Osteocyte (in vitro differentiated cells): ENCODE measurements around the gene GANAB. TPM values are rescaled to one million over a fixed set of nuclear protein-coding genes. Genes with fewer than 3 reads are reported as not detected.

Experiments used
- DNase-seq: peaks from one replicate; pipeline ENCODE4 v3.0.0; 2021; ENCODE audit warnings: mixed read lengths; ENCODE audit not compliant: unreplicated experiment; ENCODE audit errors: extremely low spot score
- H3K27ac Mint-ChIP-seq: one replicate; pipeline ENCODE4 v1.8.0; 2021; ENCODE audit warnings: mild to moderate bottlenecking, mixed read lengths; ENCODE audit not compliant: unreplicated experiment
- H3K27me3 Mint-ChIP-seq: one replicate; pipeline ENCODE4 v1.8.0; 2021; ENCODE audit warnings: mixed read lengths; ENCODE audit not compliant: unreplicated experiment
- H3K36me3 Mint-ChIP-seq: one replicate; pipeline ENCODE4 v1.8.0; 2021; ENCODE audit warnings: mixed read lengths; ENCODE audit not compliant: unreplicated experiment
- H3K4me1 Mint-ChIP-seq: one replicate; pipeline ENCODE4 v1.8.0; 2021; ENCODE audit warnings: mixed read lengths; ENCODE audit not compliant: unreplicated experiment
- H3K4me3 Mint-ChIP-seq: one replicate; pipeline ENCODE4 v1.8.0; 2021; ENCODE audit warnings: mild to moderate bottlenecking, moderate library complexity, mixed read lengths; ENCODE audit not compliant: unreplicated experiment
- H3K9me3 Mint-ChIP-seq: one replicate; pipeline ENCODE4 v1.8.0; 2021; ENCODE audit warnings: mixed read lengths; ENCODE audit not compliant: unreplicated experiment
- total RNA-seq: library from RNA; stranded (reverse); gene quantifications from 2 replicates; pipeline ENCODE4 v1.2.1, GENCODE V29; 2021
- TF ChIP-seq, protein P1 (sequence below): fragments of 200-600 bp; sonication (generic); IDR thresholded peaks from 2 replicates; pipeline ENCODE4 v1.5.0; 2021; ENCODE audit warnings: antibody characterized with exemption, mild to moderate bottlenecking, moderate library complexity

The GANAB gene
- total RNA-seq, 1 donor from 2014 or later, result 366 TPM

DNA sequence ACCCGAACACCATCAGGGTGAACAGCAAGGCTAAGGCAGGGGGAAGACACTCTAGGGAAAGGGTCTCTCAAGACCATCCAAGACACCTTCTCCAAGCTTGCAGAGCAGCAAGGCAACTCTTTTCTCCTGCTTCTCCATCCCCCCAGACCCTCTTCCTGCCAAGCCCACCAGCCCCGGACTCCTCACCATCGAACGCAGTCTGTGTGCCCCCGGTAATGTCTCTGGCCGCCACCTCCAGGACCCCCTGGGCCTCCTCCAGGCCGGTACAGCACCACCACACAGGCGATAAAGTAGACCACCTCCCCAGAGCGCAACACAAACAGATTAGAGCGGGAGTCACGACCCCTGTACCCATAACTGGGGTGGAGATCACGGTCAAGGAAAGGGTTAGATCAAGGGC is 37.6 kb downstream of the GANAB start:
- peaks cover 19% of the 10 kb centered on the region for H3K4me1 Mint-ChIP-seq
- no peaks in the 10 kb centered on the region for H3K9me3 Mint-ChIP-seq
- peak overlapping the region; percentile 38 for H3K27ac Mint-ChIP-seq
- no peak overlapping the region for H3K4me3 Mint-ChIP-seq
- peaks cover 14% of the 10 kb centered on the region for H3K36me3 Mint-ChIP-seq
- no peaks in the 10 kb centered on the region for H3K27me3 Mint-ChIP-seq
- TF ChIP-seq, protein P1, sequence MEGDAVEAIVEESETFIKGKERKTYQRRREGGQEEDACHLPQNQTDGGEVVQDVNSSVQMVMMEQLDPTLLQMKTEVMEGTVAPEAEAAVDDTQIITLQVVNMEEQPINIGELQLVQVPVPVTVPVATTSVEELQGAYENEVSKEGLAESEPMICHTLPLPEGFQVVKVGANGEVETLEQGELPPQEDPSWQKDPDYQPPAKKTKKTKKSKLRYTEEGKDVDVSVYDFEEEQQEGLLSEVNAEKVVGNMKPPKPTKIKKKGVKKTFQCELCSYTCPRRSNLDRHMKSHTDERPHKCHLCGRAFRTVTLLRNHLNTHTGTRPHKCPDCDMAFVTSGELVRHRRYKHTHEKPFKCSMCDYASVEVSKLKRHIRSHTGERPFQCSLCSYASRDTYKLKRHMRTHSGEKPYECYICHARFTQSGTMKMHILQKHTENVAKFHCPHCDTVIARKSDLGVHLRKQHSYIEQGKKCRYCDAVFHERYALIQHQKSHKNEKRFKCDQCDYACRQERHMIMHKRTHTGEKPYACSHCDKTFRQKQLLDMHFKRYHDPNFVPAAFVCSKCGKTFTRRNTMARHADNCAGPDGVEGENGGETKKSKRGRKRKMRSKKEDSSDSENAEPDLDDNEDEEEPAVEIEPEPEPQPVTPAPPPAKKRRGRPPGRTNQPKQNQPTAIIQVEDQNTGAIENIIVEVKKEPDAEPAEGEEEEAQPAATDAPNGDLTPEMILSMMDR, result no peak
- DNase-seq, result no peak

DNA sequence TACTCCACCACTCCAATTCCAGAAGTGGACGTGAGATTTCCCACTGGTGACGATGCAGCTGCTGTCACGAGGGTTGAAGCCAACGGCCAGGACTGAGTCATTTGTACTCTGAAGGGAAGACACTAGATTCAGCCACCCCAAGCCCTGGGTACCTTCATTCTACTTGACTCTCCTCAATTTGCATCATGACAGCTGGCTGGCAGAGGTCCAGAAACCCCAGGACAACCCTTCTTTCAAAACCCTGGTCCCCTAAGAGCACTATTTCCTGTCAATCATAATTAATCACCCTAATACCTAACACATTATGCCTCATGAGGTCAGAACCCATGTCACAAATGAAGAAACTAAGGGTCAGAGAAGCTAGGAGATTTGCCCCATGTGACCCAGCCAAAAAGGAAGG is 38.7 kb downstream of the GANAB start:
- TF ChIP-seq, protein P1, result no peak
- Mint-ChIP-seq H3K27ac (no peak overlapping the region), H3K9me3 (no peaks in the 10 kb centered on the region), H3K36me3 (peaks cover 14% of the 10 kb centered on the region), H3K4me1 (peaks cover 26% of the 10 kb centered on the region), H3K4me3 (no peak overlapping the region), H3K27me3 (no peaks in the 10 kb centered on the region)
- DNase-seq, result no peak

DNA sequence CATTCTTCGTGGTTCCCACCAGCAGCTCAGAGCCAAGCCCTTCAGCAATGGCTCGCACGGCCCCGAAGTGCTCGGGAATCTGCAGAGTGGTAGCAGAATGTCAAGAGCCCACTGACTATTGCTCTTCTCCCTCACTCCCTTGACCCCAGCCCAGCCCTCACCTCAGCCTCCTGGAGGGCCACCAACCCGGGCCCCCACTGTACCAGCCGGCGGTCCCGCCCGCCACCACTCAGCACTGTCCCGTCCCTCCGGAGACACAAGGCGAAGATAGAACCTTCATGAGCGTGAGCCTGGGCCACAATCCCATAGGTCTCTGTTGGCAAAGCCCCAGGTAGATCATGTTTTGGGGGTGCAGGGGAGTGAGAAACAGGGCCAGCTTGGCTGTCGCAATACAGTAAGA is 40.5 kb downstream of the GANAB start:
- Mint-ChIP-seq H3K4me3 (no peak overlapping the region), H3K9me3 (no peaks in the 10 kb centered on the region), H3K27me3 (no peaks in the 10 kb centered on the region), H3K4me1 (peaks cover 19% of the 10 kb centered on the region), H3K27ac (no peak overlapping the region), H3K36me3 (peaks cover 14% of the 10 kb centered on the region)
- TF ChIP-seq, protein P1, result no peak
- no peak for DNase-seq

DNA sequence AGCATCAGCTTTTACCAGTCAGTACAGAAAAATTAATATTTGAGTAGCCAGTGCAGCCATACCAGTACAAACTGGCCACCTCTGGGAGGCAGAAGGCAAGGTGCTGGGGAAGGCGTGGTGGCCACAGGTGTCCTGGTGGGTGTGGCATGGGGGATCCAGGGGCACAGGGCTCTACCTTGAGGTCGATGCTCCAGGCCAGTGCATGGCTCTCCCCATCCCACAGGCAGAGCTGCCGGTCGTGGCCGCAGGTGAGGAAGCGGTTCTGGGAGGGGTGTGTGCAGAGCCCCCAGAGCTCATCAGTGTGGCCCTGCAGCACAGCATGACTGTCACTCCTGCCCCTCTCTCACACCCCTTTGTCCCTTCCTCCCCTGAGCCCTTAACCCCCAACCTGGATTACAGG is 40.9 kb downstream of the GANAB start:
- H3K36me3 Mint-ChIP-seq, result peaks cover 14% of the 10 kb centered on the region
- H3K4me1 Mint-ChIP-seq, result peaks cover 18% of the 10 kb centered on the region
- no peak overlapping the region for H3K4me3 Mint-ChIP-seq
- no peak for DNase-seq
- no peaks in the 10 kb centered on the region for H3K27me3 Mint-ChIP-seq
- TF ChIP-seq, protein P1, result no peak
- H3K27ac Mint-ChIP-seq, result no peak overlapping the region
- H3K9me3 Mint-ChIP-seq, result no peaks in the 10 kb centered on the region

DNA sequence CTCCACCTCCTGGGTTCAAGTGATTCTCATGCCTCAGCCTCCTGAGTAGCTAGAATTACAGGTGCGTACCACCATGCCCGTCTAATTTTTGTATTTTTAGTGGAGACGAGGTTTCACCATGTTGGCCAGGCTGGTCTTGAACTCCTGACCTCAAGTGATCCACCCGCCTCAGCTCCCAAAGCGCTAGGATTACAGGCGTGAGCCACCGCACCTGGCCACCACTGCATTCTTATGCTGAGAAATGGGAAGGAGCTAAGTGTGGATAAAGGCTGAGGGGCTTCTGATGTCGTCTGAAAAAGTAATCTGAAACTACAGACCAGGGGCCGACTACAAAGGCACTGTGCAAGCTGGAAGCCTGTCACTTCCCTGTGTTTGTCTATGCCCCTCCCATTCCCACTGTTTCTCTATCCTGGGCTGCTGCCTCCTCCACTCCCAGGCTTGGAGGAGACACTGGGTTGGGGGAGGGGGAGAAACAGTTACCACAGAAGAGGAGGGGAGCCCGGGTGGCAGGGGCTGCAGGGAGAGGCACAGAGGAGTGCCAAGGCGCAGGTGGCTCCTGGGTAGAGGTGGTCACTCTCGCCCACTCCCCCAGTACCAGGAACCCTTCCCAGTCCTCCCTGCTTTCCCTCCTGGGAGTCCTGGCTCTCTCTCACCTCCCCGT is 41.8 kb downstream of the GANAB start:
- Mint-ChIP-seq H3K4me1 (peaks cover 22% of the 10 kb centered on the region), H3K27ac (no peak overlapping the region), H3K36me3 (peaks cover 20% of the 10 kb centered on the region), H3K4me3 (no peak overlapping the region), H3K9me3 (no peaks in the 10 kb centered on the region), H3K27me3 (no peaks in the 10 kb centered on the region)
- TF ChIP-seq, protein P1, result no peak
- no peak for DNase-seq
